NT2/D1 (cell line): ENCODE data around the gene CENPA.

Experiments
- SUZ12 ChIP-seq: IDR thresholded peaks from 2 replicates; pipeline ENCODE4 v1.6.1; 2011; ENCODE audit not compliant: insufficient read length, insufficient read depth; ENCODE audit errors: extremely low read depth
- YY1 ChIP-seq: IDR thresholded peaks from 2 replicates; pipeline ENCODE4 v1.6.1; 2011; ENCODE audit not compliant: insufficient read length, insufficient read depth
- ZNF274 ChIP-seq: IDR thresholded peaks from 2 replicates; pipeline ENCODE4 v1.6.1; 2011; ENCODE audit warnings: mild to moderate bottlenecking, low read depth, low read length

DNA sequence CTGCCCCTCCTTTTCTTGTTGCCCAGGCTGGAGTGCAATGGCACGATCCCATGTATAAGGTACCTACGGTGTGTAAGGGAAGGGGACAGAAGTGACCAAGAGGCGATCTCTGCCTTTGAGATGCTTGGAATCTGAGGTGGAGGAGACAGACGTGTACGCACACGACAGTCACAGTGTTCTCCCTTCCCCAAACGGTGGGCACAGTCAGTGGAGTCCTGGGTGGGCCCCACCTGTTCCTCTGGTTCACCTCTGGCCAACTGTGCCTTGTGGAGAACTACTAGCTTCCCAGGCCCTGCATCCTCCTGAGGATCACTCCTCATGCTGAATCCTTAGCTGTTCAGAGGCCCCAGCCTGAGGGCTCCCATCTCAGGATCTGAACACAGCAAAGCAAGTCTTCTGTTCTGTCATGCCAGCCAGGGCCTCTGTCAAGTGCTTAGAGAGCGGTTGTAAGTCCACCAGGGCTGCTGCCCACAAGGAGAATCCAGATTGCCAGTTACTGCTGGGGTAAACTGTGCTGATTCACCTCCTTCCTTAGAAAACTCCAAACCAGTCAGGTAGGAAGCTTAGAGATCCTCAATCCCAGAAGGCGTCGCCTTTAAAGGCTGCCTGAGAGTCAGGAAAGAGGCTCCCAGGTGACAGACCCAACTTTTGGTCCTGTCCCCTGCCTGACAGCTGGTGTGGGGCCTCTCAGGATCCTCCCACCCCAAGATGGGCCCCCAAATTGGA lies 20.2 kb upstream of the CENPA start:
- TF ChIP-seq YY1 (no peak), SUZ12 (no peak), ZNF274 (no peak)
